ENCODE measurements around the gene USP5. TPM values are rescaled to one million over a fixed set of nuclear protein-coding genes. Genes with fewer than 3 reads are reported as not detected.

Gene USP5
- total and polyA plus RNA-seq, 2 of the 8 experiments (the other 6 are each of a cell fraction or from before 2014, with no cell fraction given), result 66.5 to 148 TPM

DNA sequence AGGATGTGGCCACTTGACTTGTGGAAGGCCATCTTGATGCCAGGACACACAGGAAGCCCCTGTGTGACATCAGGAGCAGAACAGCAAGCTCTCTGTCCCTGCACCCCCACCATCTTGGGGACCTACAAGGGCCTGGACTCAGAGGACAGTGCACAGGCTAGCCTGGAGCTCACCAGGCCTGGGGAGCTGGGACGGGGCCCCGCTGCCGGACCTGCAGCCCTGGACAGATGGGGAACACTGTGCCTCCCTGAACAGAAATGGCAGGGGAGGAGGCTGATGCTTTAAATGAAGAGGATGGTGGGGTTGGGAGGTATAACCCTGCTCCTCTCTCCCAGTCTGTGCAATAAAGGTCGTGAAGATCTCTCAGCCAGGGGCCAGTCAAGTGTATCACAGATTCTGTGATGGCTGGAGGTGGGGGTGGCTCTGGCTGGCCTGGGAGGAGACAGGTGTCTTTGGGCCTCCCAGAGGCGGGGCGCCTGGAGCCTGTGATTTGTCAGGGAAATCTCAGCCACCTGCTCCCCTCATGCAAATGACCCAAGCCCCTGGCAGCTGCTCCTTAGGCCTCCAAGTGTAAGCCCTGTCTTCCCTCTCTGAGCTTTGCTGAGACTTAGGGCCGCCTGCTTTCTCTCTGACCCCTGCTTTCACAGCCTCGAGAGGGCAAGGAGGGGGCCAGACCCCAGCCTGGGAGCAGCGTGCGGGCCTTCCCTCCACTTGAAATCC lies 12.3 kb upstream of the USP5 start:
- Histone ChIP-seq H2AK5ac (ENCODE audit: low read depth, low read length) (no peak overlapping the region), H4K20me1 (replicated peaks in 1 of 2; ENCODE audit: control insufficient read depth in 1 of 2, insufficient read depth in 2 of 2, low read length in 2 of 2) (peaks cover 7 to 8% of the 10 kb centered on the region in 2 experiments), H3K79me1 (ENCODE audit: low read depth, low read length) (no peaks in the 10 kb centered on the region), H3K18ac (ENCODE audit: extremely low read depth, low read length) (no peak overlapping the region), H3K23ac (ENCODE audit: insufficient read length) (no peak overlapping the region), H3K4ac (replicated peaks; ENCODE audit: insufficient read length, low read depth, low read length) (no peak overlapping the region), H3K79me2 (ENCODE audit: control insufficient read depth in 1 of 2, insufficient read depth in 2 of 2, low read length in 2 of 2) (no peaks in the 10 kb centered on the region), H3K56ac (replicated peaks; ENCODE audit: insufficient read length, low read depth, low read length) (no peak overlapping the region), H3K9me3 (ENCODE audit: insufficient read depth in 2 of 2, low read depth in 1 of 2, low read length in 1 of 2) (no peaks in the 10 kb centered on the region), H3K23me2 (ENCODE audit: low read depth, low read length) (no peaks in the 10 kb centered on the region), H3K27ac (ENCODE audit: low read depth, low read length) (no peak overlapping the region), H4K8ac (ENCODE audit: extremely low read depth, insufficient read depth, low read length) (no peak overlapping the region), H3K9ac (replicated peaks in 1 of 4; ENCODE audit: extremely low read depth in 1 of 4, low read depth in 3 of 4, low read length in 3 of 4) (no peak overlapping the region), H3K4me2 (ENCODE audit: insufficient read depth in 1 of 2, low read depth in 2 of 2, low read length in 2 of 2) (no peak overlapping the region), H3K36me3 (ENCODE audit: control insufficient read depth in 2 of 4, insufficient read depth in 4 of 4, low read length in 3 of 4) (peaks cover 16 to 51% (median 36%) of the 10 kb centered on the region in 4 experiments), H2AFZ (ENCODE audit: low read length) (no peak overlapping the region), H2BK15ac (ENCODE audit: low read length) (no peak overlapping the region), H3K4me1 (replicated peaks in 1 of 4; ENCODE audit: control insufficient read depth in 3 of 4, insufficient read depth in 4 of 4, low read length in 3 of 4) (peaks cover 0 to 3% (median 2%) of the 10 kb centered on the region in 4 experiments; a peak in 1 of 7 replicates), H2BK5ac (ENCODE audit: low read depth, low read length) (no peak overlapping the region; the same call in 1 of the 2 replicates), H3K14ac (ENCODE audit: insufficient read length) (no peak overlapping the region), H4K91ac (replicated peaks; ENCODE audit: insufficient read length, low read length) (no peak overlapping the region), H3K27me3 (replicated peaks in 1 of 4; ENCODE audit: control insufficient read depth in 3 of 4, extremely low read depth in 1 of 4, insufficient read depth in 3 of 4, low read length in 3 of 4) (no peaks in the 10 kb centered on the region), H2BK12ac (ENCODE audit: low read depth, low read length) (no peak overlapping the region), H2BK20ac (ENCODE audit: low read length) (no peak overlapping the region), H4K5ac (ENCODE audit: insufficient read length, low read depth, low read length) (no peak overlapping the region), H2BK120ac (replicated peaks; ENCODE audit: low read depth, low read length) (no peak overlapping the region), H3K4me3 (ENCODE audit: extremely low read depth in 1 of 4, insufficient read depth in 2 of 4, low read depth in 3 of 4, low read length in 4 of 4) (no peak overlapping the region)
- WGBS, 2 experiments (ENCODE audit: extremely low coverage in 1 of 2, insufficient coverage in 1 of 2, insufficient read length in 1 of 2, insufficient replicate concordance in 2 of 2, low coverage in 1 of 2, low lambda C conversion rate in 2 of 2, missing lambda C conversion rate in 1 of 2), result 75% methylated on average over 10 of the region's 10 CpGs; no CpG with 5 or more reads in 1 of the 2 experiments
- DNase-seq (ENCODE audit: low read depth in 1 of 2, low spot score in 2 of 2), result no peak
- CTCF ChIA-PET (ENCODE audit: partially characterized antibody), result interaction anchor here (0.8 to 23.7 kb wide), 11 partner anchors 6 to 221 kb away, joined by 3 to 532 read pairs (median 5); partner anchors contain the start of genes CD4, CDCA3, GNB3 and LAG3
- no peak for TF ChIP-seq HDAC2 (IDR thresholded peaks at IDR 0.05; ENCODE audit: borderline replicate concordance in 1 of 2, low read depth in 2 of 2, low read length in 2 of 2)
- TF ChIP-seq TAF7 (optimal IDR thresholded peaks at IDR 0.05; ENCODE audit: borderline replicate concordance, low read depth, low read length), result no peak
- TF ChIP-seq MAFK (IDR thresholded peaks at IDR 0.05; ENCODE audit: low read depth, low read length), result no peak
- no peak for TF ChIP-seq SP4 (IDR thresholded peaks at IDR 0.05; ENCODE audit: low read length)
- POLR2A ChIA-PET (ENCODE audit: partially characterized antibody), result interaction anchor here (0.8 to 27.1 kb wide), 11 partner anchors 6 to 305 kb away, joined by 3 to 588 read pairs (median 6); partner anchors contain the start of genes C12orf57, CDCA3, GAPDH and GNB3
- FAIRE-seq, result no peak

Measured in H1 (cell line).